ENCODE data around the gene HNRNPA1L2.
A peak's percentile ranks its signal among the peaks of the same experiment; 100 is the strongest.
"Not testable (repeated sequence)": the region's sequence is repeated elsewhere in the genome, so short reads cannot be mapped to it uniquely, and the experiment has no call there.

Gene HNRNPA1L2

DNA sequence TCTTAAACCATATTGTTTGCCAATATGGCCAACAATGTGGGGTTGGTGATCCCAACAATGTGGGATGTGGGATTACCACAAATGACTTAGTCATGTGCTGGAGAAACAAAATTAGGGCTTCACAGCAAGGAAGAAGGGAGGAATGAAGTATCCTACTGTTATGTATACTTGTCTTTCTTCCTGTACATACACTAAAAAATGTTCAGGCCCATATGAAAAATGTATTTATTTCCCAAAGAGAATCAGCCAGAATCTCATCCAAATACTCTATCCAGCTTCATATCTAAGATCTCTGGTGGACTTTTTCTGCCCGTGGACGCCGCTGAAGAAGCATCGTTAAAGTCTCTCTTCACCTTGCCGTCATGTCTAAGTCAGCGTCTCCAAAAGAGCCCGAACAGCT is at the start of gene HNRNPA1L2:
Gene HNRNPA1L2, plus strand, starts transcription at position 301 of the 400 bp plus-strand sequence. Its CDS starts 62 bp downstream, at position 363.
- DNase-seq: no peak

DNA sequence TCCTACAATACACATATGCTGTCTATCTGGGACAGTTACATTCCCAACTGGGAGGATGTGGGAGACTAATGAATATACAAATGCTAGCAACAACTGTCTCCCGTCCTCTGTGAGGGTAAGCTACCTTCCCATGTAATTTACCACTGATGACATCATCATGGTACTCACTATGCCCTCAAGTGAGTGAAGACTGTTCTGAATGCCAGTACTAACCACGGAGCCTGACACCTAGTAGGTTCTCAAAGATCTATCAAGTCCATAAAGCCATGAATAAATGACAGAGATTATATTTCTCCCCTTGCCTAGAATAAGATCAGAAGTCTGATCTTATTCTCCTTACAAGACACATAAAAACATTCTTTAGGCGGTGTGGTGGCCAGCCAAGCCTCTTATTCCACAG is 49.1 kb upstream of the HNRNPA1L2 start:
- not testable (repeated sequence) for DNase-seq

- DNase-seq: not testable (repeated sequence)
These were observed 48.4 kb upstream of the HNRNPA1L2 start for GRCh38 chr13:52593812-52594211.

DNA sequence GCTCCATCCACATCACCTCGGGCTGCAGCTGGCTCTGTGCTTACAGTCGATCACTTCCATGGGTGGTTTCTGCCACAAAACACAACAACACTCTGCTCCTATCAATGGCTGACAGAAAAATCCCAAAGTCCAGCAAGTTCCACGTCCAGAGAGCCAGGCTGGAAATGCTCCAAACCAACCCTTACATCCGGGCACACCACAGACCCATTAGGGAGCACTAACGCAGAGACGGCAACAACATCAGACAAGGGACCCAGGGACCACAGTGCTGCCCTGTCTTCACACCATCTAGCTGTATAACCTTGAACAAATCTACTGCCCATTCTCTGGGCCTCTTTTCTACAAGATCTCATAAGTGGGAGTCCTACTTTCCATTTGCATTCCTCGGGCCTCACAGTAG is 47.9 kb upstream of the HNRNPA1L2 start:
- not testable (repeated sequence) for DNase-seq

GRCh38 chr13:52597676-52598075 is 44.6 kb upstream of the HNRNPA1L2 start:
- no peak for DNase-seq

DNA sequence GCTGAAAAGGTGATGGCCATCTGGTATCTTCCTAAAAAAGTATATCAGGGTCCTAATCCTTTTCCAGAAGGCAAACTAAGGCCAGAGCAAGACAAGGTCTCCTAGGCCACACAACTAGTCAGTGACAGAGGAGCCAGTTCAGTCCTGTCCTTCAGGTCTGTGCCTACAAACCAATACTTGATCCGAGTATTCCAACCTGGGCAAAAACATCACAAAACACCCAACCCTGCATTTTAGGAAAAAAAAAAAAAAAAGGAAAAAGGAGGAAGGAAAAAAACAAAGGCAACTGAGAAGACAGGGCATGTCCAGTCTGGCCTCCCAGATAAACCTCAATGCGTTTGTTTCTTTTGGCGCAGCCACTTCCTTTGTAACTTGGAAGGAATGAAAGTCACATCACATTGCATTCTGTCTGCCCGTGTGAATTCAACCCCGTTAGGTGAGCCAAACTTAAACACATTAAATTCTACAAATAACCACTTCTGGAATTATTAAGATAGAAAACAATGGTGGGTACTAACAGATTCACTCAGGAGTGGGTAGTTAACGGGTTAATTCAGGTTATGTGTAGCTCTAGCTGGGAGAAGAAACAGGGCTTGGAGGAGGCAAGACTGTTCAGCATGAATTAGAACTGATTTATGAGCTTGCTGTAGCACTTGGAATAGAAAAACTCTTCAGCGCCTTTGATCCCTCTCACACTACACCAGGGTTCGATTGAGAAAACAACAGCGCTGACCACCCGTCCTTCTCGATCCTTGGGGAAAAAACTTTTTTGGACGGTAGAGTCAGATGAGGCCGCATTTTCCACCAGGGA is 43.0 kb upstream of the HNRNPA1L2 start:
- DNase-seq: no peak

GRCh38 chr13:52599848-52600603 is 42.2 kb upstream of the HNRNPA1L2 start:
- peak; percentile 6 for DNase-seq

DNA sequence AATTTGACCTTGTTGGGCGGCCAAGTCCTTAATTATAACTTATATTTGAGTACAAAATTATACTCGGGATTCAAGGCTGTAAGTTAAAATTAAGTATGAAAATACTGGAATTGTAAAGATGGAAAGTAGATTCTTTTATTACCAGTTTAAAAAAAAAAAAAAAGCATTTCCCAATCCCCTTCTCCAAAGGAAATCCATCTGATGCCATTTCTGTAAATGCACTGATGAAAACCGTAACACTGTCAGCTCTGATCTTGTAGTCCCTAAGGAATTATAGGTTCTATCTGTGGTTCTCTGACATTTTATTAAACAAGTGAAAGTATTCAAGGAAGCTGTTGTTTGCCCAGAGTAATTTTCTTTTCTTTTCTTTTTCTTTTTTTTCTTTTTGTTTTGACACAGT is 41.6 kb upstream of the HNRNPA1L2 start:
- no peak for DNase-seq

DNA sequence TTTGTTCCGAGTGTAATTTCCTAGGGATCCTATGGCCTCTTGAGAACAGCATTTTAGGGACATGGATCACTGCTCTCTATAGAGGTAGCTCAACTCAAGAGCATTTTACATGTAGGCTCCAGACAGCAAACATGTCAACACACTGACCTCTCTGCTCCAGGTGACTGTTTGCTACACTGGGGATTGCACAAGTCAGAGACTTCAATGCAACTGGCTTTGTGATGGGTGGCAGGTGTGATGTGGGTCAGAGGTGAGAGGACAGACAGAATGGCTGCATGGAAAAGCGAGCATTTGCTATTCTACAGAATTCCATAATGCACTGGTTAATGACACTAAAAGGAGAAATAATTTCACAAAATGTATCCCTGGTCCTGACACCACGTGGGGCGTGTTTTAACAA is 38.9 kb upstream of the HNRNPA1L2 start:
- DNase-seq: not testable (repeated sequence)

DNA sequence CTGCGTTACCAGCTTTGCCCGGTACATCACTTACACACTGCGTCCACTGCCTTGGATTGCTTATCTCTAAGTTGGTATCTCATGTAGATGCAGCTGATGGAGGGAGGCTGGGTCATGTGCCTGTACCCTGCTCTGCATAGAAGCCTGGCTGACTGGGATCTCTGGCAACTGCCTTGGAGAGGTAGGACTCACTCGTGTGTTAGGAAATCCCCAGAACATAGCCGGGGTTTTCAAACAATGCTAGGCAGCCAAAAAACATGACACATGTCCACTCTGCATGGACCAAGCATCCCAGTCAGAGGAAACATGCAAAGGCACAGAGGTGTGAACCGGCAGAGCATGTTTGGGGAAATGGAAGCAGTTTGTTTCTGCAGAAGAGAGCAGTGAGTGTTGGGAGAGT is 36.1 kb upstream of the HNRNPA1L2 start:
- not testable (repeated sequence) for DNase-seq

- not testable (repeated sequence) for DNase-seq
These were observed 35.4 kb upstream of the HNRNPA1L2 start for GRCh38 chr13:52606795-52607194.

GRCh38 chr13:52608184-52608583 is 34.0 kb upstream of the HNRNPA1L2 start:
- DNase-seq: not testable (repeated sequence)

GRCh38 chr13:52609013-52609606 is 33.1 kb upstream of the HNRNPA1L2 start:
- DNase-seq: not testable (repeated sequence)

DNA sequence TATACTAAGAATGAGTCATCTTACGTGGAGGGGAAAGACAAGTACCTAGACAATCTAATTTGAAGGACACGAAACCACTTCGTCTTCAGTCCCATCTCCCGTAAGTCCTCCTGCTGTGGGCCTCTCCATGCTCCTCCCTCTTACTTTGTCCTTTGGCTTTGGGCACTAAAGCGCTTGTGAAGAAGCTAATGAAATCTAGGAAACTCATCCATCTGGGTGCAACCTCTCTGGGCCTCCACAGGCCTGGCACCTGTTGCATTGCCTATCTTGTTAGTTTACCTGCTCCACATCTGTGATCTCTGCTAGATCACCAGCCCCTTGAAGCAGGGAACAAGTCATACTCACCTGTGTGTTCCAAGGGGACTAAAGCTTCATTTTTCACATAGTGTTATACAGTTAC is 32.1 kb upstream of the HNRNPA1L2 start:
- not testable (repeated sequence) for DNase-seq

- no peak for DNase-seq
These were observed 27.0 kb upstream of the HNRNPA1L2 start for GRCh38 chr13:52615134-52615801.

DNA sequence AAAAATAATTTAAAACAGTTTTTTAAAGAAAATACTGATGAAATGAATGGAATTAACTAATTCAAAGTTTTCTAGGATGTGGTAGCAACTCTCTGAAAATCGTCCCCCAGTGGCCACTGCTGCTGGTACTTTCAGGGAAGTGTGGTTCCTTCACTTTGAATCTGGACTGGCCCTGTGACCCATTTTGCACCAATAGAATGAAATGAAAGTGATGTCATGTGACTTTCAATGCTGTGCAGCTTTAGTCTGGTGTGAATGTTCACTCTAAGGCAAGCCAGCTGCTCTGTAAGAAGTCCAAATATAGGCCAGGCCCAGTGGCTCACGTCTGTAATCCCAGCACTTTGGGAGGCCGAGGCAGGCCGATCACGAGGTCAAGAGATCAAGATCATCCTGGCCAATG is 26.4 kb upstream of the HNRNPA1L2 start:
- DNase-seq: peak; percentile 7

DNA sequence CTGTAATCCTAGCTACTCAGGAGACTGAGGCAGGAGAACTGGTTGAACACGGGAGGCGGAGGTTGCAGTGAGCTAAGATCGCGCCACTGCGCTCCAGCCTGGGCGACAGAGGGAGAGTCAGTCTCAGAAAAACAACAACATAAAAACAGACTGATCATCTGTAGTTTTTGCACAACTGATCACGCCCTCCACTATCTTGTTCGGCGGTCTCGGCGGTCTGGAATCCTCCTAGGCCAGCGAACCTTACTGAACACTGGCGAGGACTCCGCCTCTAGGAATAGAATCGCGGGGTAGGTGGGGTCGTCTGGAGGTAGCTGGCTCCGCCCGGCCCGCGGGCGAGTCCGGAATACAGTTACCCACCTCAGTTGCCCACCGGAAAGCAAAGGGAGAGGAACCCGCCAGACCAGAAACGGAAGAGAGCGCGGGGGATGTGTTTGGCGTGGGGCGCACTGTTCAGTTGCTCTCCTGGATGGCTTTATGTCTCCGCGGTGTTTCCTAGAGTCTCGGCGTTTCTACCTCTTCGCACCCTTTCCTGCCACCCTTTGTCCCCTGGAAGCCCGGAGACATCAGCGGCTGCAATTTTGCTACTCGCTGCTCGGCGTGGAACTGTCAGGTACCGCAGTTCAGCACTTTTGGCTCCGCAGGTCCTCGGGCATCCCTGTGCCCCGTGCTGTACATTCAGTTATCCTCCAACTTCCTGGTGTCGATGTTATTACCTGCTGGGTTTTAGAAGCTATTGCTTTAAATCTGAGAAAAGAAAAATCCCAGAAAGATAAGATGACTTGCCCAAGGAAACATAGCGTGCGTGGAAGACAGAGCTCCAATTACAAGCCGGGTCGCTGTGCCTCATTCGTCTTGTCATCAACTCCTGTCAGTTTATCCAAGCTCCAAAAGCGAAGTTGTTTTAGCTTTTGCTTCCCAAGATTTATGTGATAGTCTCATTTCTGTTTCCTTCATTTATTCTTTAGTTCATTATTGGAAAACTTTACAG is 24.9 kb upstream of the HNRNPA1L2 start:
- DNase-seq: peak; percentile 88

GRCh38 chr13:52631083-52631690 is 11.0 kb upstream of the HNRNPA1L2 start:
- not testable (repeated sequence) for DNase-seq

- no peak for DNase-seq
These were observed 3.4 kb upstream of the HNRNPA1L2 start for GRCh38 chr13:52638666-52639328.

- DNase-seq: no peak
These were observed 1.9 kb downstream of the HNRNPA1L2 start for GRCh38 chr13:52644108-52644507.

- DNase-seq: no peak
These were observed 4.7 kb downstream of the HNRNPA1L2 start for GRCh38 chr13:52646967-52647366.
